ENCODE results near the gene MAGEA3.
"Not testable (repeated sequence)": the region's sequence is repeated elsewhere in the genome, so short reads cannot be mapped to it uniquely, and the experiment has no call there.

The MAGEA3 gene

GRCh38 chrX:152736528-152736927 is 37.9 kb downstream of the MAGEA3 start:
- DNase-seq: not testable (repeated sequence)

- no peak for DNase-seq
Measured at GRCh38 chrX:152738560-152738959, 40.0 kb downstream of the MAGEA3 start.

Data from AML-193 (cell line).